Left lung (tissue), 10 donors: ENCODE results near the gene PHACTR4. TPM values are rescaled to one million over a fixed set of nuclear protein-coding genes. Genes with fewer than 3 reads are reported as not detected.

ENCODE experiments used
- ATAC-seq: fragments of 200-7000 bp; cut with Tn5 transposase; one replicate; pipeline ENCODE4 v1.9.1; 2020; ENCODE audit warnings: moderate library complexity
- DNase-seq, 4 donors: peaks; one replicate each; pipeline ENCODE4 v3.0.0-alpha.2; 2013 to 2020
- H3K27ac ChIP-seq, 2 donors: fragments of 200-600 bp; sonication (generic) in 1 of 2; one replicate each; pipeline versions ENCODE4 v1.5.0 to v1.8.0; 2020 to 2021
- H3K27me3 ChIP-seq, 2 donors: fragments of 200-600 bp; sonication (generic) in 1 of 2; one replicate each; pipeline versions ENCODE4 v1.5.0 to v1.8.0; 2020 to 2021
- H3K36me3 ChIP-seq, 2 donors: fragments of 200-600 bp; sonication (generic) in 1 of 2; one replicate each; pipeline versions ENCODE4 v1.5.0 to v1.8.0; 2020 to 2021
- H3K4me1 ChIP-seq, 2 donors: fragments of 200-600 bp; one replicate each; pipeline ENCODE4 v1.8.0; 2021
- H3K4me3 ChIP-seq, 2 donors: fragments of 200-600 bp; sonication (generic) in 1 of 2; one replicate each; pipeline versions ENCODE4 v1.5.0 to v1.8.0; 2020 to 2021; ENCODE audit warnings: mild to moderate bottlenecking in 1 of 2
- H3K9me3 ChIP-seq, 2 donors: fragments of 200-600 bp; sonication (generic) in 1 of 2; one replicate each; pipeline versions ENCODE4 v1.5.0 to v1.8.0; 2020 to 2021
- intact Hi-C, 2 donors: fragments of 100-400 bp; cut with DNase I; formaldehyde crosslinking; loops; one replicate each; pipeline versions ENCODE4 v1.11.2 to v1.14.2; 2022
- polyA plus RNA-seq, 6 donors: library from polyadenylated mRNA; unstranded; fragments of 120-200 nt; gene quantifications; one replicate each; pipeline ENCODE4 v1.2.1, GENCODE V29; 2013; ENCODE audit not compliant: insufficient read length in 6 of 6
- total RNA-seq, 2 donors: library from RNA; stranded (reverse); fragmentation: NEBNext Ultra II Directional; extraction: Animal tissue kit (Norgen Biotek cat#: 25700); gene quantifications; one replicate each; pipeline ENCODE4 v1.2.1, GENCODE V29; 2021
- TF ChIP-seq, protein P1 (sequence below), 2 donors: fragments of 200-600 bp; sonication (generic) in 1 of 2; IDR thresholded peaks; one replicate each; pipeline versions ENCODE4 v1.5.0 to v1.8.0; 2021; ENCODE audit warnings: antibody characterized with exemption in 2 of 2
- donor health status: DM: no; HTN: yes; CAD: no.
- donor health status: DM: no; HTN: no; CAD: no.

The PHACTR4 gene
- total and polyA plus RNA-seq, 8 donors: 39.7 to 73.8 (median 65.6) TPM

DNA sequence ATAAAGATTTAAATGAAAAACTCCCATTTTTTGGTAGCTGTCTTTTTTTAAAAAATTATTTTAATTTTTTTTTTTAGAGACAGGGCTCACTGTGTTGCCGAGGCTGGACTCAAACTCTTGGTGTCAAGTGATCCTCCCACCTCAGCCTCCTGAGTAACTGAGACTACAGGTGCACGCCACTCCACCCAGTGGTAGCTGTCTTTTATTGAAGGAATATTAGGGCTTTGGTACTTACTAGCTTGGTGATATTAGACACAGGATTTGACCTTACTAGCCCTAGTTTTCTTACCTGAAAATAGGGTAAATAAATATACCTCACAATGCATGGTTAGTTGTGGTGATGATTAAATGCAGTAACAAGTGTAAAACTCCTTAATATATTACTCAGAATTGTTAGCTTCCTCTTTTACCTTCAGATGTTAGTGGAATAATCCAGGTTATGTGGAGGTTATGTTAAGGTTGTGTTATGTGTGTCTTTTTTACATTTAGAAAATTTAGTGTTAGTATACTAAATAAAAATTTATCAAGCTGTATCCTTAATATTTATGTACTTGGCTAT lies 66.8 kb downstream of the PHACTR4 start:
- intact Hi-C loops: no loop called here
- Histone ChIP-seq H3K4me3 (no peak overlapping the region), H3K27me3 (no peaks in the 10 kb centered on the region), H3K36me3 (no peaks in the 10 kb centered on the region), H3K9me3 (no peaks in the 10 kb centered on the region), H3K27ac (peak overlapping the region in 1 of 2 donors; percentile 83), H3K4me1 (peaks cover 10 to 30% of the 10 kb centered on the region in 2 donors)
- ATAC-seq: no peak
- no peak for DNase-seq
- TF ChIP-seq, protein P1, sequence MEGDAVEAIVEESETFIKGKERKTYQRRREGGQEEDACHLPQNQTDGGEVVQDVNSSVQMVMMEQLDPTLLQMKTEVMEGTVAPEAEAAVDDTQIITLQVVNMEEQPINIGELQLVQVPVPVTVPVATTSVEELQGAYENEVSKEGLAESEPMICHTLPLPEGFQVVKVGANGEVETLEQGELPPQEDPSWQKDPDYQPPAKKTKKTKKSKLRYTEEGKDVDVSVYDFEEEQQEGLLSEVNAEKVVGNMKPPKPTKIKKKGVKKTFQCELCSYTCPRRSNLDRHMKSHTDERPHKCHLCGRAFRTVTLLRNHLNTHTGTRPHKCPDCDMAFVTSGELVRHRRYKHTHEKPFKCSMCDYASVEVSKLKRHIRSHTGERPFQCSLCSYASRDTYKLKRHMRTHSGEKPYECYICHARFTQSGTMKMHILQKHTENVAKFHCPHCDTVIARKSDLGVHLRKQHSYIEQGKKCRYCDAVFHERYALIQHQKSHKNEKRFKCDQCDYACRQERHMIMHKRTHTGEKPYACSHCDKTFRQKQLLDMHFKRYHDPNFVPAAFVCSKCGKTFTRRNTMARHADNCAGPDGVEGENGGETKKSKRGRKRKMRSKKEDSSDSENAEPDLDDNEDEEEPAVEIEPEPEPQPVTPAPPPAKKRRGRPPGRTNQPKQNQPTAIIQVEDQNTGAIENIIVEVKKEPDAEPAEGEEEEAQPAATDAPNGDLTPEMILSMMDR (IDR thresholded peaks at IDR 0.05): no peak

GRCh38 chr1:28437264-28437923 lies 67.9 kb downstream of the PHACTR4 start:
- Histone ChIP-seq H3K27me3 (no peaks in the 10 kb centered on the region), H3K36me3 (no peaks in the 10 kb centered on the region), H3K27ac (peak overlapping the region; percentile 81 to 83), H3K4me3 (peak overlapping the region in 1 of 2 donors; percentile 42), H3K4me1 (peaks cover 10 to 30% of the 10 kb centered on the region in 2 donors), H3K9me3 (no peaks in the 10 kb centered on the region)
- TF ChIP-seq, protein P1 (IDR thresholded peaks at IDR 0.05): no peak
- ATAC-seq (peak; percentile 53), DNase-seq (peak in 1 of 4 donors; percentile 37)
- intact Hi-C loops: no loop called here

- H3K9me3 ChIP-seq: no peaks in the 10 kb centered on the region
- TF ChIP-seq, protein P1 (IDR thresholded peaks at IDR 0.05): no peak
- H3K36me3 ChIP-seq: no peaks in the 10 kb centered on the region
- H3K4me3 ChIP-seq: peak overlapping the region; percentile 19 to 42
- peaks cover 10 to 30% of the 10 kb centered on the region in 2 donors for H3K4me1 ChIP-seq
- H3K27ac ChIP-seq: peak overlapping the region; percentile 81 to 83
- ATAC-seq (peak; percentile 99), DNase-seq (peak; percentile 35 to 87 (median 74))
- H3K27me3 ChIP-seq: no peaks in the 10 kb centered on the region
- intact Hi-C loops: no loop called here
Measured at GRCh38 chr1:28437924-28438699, 68.6 kb downstream of the PHACTR4 start.

GRCh38 chr1:28439320-28439719 lies 69.8 kb downstream of the PHACTR4 start:
- H3K9me3 ChIP-seq: no peaks in the 10 kb centered on the region
- peaks cover 10 to 25% of the 10 kb centered on the region in 2 donors for H3K4me1 ChIP-seq
- H3K27me3 ChIP-seq: no peaks in the 10 kb centered on the region
- H3K27ac ChIP-seq: peak overlapping the region in 1 of 2 donors; percentile 83
- DNase-seq: no peak
- peaks cover 0 to 6% of the 10 kb centered on the region in 2 donors for H3K36me3 ChIP-seq
- H3K4me3 ChIP-seq: peak overlapping the region in 1 of 2 donors; percentile 42
- TF ChIP-seq, protein P1 (IDR thresholded peaks at IDR 0.05): no peak
- no peak for ATAC-seq
- intact Hi-C loops: no loop called here

DNA sequence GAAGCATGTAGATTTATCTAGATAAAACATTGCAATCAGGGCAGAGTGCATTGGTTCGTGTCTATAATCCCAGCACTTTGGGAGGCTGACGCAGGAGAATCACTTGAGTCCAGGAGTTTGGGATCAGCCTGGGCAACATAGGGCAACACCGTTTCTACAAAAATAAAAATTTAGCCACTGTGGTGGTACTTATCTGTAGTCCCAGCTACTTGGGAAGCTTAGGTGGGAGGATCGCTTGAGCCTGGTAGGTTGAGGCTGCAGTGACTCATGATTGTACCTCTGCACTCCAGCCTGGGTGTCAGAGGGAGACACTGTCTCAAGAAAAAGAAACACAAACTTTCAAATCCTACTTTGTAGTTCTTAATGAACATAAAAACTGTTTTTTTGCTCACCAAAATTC lies 72.1 kb downstream of the PHACTR4 start:
- no peak for ATAC-seq

More for the DNA sequence above, 72.1 kb downstream of the PHACTR4 start:
- H3K36me3 ChIP-seq: peaks cover 0 to 6% of the 10 kb centered on the region in 2 donors
- H3K4me1 ChIP-seq: peaks cover 10 to 23% of the 10 kb centered on the region in 2 donors
- TF ChIP-seq, protein P1 (IDR thresholded peaks at IDR 0.05): no peak
- no peak overlapping the region for H3K27ac ChIP-seq
- intact Hi-C loops: no loop called here
- no peak overlapping the region for H3K4me3 ChIP-seq
- H3K27me3 ChIP-seq: no peaks in the 10 kb centered on the region
- no peak for DNase-seq
- H3K9me3 ChIP-seq: no peaks in the 10 kb centered on the region
